HG03060 (cell line): Measurements from ENCODE around the gene NR2F2.

Source experiments
- ATAC-seq: cut with Tn5 transposase; IDR thresholded peaks from one replicate; pipeline ENCODE4 v1.9.1; 2021; ENCODE audit warnings: low read depth, moderate number of reproducible peaks; ENCODE audit not compliant: unreplicated experiment

NR2F2 gene

DNA sequence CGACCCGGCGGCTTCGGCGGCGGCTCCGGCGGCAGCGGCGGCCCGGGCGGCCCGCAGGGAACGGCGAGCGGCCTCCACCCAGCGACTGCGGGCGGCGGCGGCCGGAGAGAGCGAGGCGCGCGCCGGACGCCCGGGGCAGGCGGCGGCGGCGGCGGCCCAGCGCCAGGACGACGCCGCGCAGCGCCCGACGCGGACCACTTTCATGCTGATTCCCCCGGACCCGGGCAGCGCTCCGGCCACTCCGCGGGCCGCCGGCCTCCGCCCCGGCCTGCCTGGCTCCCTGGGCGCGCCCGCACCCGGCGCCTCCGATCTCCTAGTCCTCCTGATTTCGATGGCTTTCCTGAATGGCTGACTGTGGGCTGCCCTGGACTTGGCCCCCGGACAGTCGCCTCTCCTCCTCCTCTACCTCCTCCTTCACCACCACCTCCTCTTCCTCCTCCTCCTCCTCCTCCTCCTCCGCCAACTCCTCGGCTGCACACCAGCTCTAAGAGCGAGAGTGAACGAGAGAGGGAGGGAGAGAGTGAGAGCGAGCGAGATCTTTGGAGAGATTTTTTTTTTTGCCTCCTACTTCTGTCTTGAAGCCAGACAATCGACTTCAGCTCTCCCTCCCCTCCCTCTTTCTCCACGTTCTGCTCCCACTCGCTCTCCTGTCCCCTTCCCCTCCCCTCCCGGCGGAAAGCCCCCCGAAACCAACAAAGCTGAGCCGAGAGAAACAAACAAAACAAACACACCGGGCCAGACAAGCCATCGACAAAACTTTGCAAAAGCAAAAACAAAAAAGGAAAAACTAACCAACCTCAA lies 844 bp downstream of the NR2F2 start:
- ATAC-seq = no peak

- ATAC-seq = no peak
Observed at GRCh38 chr15:96331945-96332636, 1.6 kb downstream of the NR2F2 start.

DNA sequence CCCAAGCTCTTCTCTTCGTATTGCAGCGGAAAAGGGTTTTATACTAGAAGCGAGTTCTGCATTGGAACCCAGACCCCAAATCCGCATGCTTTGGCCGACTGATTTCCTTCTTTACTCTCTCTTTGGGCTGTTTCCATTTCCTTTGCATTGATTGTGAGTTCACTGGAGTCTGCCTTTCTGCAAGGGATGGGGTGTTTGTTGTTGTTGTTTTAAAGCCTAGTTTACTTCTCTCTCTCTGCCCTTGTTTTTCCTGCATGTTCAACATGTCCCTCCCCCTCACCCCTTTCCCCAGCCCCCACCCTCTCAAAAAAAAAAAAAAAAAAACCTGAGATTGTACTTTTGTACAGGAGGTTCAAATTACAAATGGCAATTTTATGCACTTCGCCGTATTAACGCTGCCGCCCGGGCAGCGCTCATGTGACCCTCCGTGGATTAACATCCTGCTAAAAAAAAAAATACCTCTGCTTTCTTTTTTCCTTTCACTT lies 2.2 kb downstream of the NR2F2 start:
- ATAC-seq = no peak

GRCh38 chr15:96333131-96334016 lies 2.9 kb downstream of the NR2F2 start:
- no peak for ATAC-seq

DNA sequence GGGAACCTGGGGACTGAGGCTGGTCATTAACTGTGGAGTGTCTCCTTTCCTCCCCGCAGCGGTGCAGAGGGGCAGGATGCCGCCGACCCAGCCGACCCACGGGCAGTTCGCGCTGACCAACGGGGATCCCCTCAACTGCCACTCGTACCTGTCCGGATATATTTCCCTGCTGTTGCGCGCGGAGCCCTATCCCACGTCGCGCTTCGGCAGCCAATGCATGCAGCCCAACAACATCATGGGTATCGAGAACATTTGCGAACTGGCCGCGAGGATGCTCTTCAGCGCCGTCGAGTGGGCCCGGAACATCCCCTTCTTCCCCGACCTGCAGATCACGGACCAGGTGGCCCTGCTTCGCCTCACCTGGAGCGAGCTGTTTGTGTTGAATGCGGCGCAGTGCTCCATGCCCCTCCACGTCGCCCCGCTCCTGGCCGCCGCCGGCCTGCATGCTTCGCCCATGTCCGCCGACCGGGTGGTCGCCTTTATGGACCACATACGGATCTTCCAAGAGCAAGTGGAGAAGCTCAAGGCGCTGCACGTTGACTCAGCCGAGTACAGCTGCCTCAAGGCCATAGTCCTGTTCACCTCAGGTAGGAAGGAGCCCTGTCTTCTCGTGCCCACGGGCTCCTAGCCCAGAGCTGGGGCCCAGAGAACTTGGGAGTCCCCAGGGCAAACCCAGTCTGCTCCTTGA lies 3.7 kb downstream of the NR2F2 start:
- ATAC-seq = no peak

DNA sequence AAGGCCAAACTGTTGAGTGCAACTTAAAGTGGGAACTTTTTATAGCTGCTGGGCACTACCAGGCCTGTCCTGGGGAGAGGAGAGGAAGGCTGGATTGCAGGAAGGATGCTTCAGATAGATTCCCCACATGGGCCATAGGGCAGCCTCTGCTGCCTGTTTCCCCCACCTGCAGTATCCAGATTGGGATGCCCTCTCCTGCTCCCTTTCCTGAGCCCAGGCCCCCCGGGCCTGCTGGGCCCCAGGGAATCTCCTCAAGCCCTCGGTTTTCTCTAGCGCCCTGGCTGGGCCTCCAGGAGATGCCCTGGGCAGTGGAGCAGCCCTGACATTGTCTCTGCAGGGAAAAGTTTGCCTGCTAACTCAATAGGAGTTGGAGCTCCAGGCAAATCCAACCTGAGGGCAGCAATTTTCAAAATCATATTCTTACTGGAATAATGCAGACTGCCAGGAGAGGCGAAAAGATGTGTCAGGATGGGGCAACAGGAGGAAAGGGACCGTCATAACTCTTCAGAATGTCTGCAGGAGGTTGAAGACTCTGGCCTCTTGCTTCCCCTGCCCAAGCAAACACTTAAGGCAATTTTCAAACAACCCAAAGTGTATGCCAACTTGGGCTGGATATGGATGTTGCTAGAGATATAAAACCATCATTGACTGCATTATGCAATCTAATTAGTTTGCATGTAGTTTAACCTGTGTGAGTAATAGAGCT lies 4.4 kb downstream of the NR2F2 start:
- ATAC-seq = no peak

DNA sequence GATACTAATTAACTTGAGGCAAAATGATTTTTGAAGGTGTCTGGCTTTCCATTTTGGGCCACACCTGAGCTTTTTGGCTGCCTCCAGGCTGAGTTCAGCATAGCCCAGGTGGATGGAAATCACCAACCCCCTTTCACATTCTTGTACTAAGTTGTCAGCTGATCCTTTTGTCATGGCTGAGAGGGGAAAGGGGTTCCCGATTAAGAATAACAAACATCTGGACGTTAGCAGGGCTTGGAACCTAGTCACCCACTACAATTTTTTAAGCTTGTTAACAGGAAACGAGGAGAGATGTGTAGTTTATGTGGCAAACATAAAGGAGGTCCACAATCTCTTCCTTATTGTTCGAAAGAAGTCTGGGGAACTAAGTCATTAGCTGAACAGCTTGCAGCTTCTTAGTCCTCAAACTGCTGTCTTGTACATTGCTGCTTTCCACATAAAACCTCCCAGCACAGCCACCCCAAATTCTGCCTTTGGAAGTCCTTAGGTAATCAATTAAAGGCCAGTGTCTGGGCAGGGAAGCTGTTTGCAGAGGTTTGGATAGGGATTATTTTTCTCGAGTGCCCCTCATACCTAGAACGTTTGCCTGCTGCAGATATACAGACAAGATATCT lies 5.0 kb downstream of the NR2F2 start:
- no peak for ATAC-seq

- no peak for ATAC-seq
Observed at GRCh38 chr15:96336108-96336595, 5.7 kb downstream of the NR2F2 start.

- ATAC-seq = no peak
Observed at GRCh38 chr15:96336596-96337364, 6.3 kb downstream of the NR2F2 start.

GRCh38 chr15:96337365-96338023 lies 7.0 kb downstream of the NR2F2 start:
- ATAC-seq = no peak

DNA sequence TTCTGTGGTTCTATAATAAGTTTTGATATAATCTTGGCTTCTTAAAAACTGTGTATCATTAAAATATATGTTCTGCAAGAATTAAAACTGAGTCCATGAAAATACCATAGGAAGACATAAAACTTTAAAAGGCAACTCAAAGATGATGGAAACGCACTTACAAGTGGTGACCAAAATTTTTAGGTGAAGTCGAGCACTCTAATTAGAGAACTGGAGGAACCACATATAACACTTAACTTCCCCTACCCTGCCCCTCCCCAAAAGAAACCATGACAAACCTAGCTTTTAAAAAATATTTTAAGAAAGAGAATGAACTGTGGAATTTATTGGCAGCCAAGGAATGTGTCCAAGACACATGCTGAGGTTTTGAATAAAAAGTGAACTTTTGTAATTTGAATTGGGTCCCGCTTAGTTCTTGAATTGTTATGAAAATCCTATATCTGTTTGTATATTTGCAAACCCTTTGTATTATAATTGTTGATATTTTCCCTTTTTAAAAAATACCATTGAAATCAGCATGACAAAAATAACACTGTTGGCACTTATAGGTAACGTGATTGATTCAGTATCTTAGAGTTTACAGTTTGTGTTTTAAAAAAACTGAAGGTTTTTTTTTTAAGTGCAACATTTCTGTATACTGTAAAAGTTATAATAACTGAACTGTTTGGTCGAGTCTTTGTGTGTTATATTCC lies 7.7 kb downstream of the NR2F2 start:
- no peak for ATAC-seq

- ATAC-seq = no peak
Observed at GRCh38 chr15:96338766-96339618, 8.5 kb downstream of the NR2F2 start.

DNA sequence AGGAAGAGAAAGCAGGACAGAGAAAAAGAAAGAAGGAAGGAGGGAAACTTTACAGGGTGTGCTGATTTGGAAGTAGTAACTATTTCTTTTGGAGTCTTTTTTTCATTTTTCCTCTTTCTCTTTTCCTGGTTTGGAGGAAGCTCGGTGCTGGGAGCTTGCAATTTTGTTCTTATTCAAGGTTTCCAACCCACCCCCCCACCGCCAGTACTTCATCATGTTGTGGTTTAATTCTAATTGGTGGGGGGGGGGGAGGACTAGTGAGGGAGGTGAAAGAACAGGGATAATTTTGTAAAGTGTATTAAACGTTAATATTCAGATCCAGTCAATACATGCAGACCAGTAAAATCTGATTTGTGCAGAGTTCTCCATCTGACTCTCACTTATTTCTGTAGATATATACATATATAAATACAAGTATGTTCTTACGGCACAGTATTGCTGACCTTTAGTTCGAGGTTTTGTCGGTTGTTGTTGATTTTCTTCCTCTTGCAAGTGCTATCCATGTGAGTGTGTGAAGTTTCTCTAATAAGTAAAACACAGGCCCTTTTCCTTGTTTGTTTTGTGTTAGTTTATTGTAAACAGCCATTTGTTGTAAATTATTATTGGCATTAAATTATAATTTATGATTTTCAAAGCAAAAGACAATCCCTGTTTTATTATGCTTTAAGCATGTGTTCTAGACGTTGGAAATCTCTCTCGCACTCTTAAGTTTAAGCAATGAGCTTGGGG lies 9.3 kb downstream of the NR2F2 start:
- no peak for ATAC-seq

DNA sequence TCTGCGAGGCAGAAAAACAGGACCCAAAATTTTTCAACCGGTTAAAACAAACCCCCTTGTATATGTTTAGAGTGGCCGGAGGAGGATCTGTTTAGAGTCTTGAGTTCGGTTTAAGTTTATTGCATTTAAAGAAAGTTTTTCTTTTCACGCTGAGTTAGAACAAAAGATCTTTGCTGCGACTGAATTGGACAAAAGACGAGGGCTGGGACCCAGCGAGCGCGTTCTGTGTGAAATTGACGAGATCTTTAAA lies 9.8 kb downstream of the NR2F2 start:
- no peak for ATAC-seq

GRCh38 chr15:96340598-96341512 lies 10.4 kb downstream of the NR2F2 start:
- no peak for ATAC-seq
